ENCODE measurements around the gene CPLX1.

CPLX1 gene

GRCh38 chr4:825971-826330 lies at the start of gene CPLX1:
TSS of gene CPLX1 (minus strand) at chr4:826129. CDS start at chr4:824522, 1,607 bp downstream.
- Histone ChIP-seq H3K4me2 (no peak within 1 kb of the TSS), H4K20me1 (ENCODE audit: insufficient read depth) (no peaks in the 10 kb centered on the region), H3K27ac (no peak within 1 kb of the TSS), H2AFZ (ENCODE audit: low read depth) (no peak within 1 kb of the TSS), H3K4me1 (ENCODE audit: low read depth, poor library complexity, severe bottlenecking) (no peaks in the 10 kb centered on the region), H3K79me2 (ENCODE audit: insufficient read depth, low read depth) (no peaks in the 10 kb centered on the region), H3K27me3 (ENCODE audit: insufficient read depth, low read depth) (no peaks in the 10 kb centered on the region), H3K4me3 (IDR thresholded peaks at IDR 0.05; ENCODE audit: insufficient read depth, low read depth, low read length) (no peak within 1 kb of the TSS), H3K9ac (no peak within 1 kb of the TSS), H3K36me3 (ENCODE audit: insufficient read depth) (no peaks in the 10 kb centered on the region)
- no peak for TF ChIP-seq CTCF (conservative IDR thresholded peaks at IDR 0.05; ENCODE audit: low read depth, low read length)

GRCh38 chr4:874971-875817 lies 49.3 kb upstream of the CPLX1 start:
- H3K27me3 ChIP-seq (ENCODE audit: insufficient read depth, low read depth) = no peaks in the 10 kb centered on the region
- H2AFZ ChIP-seq (ENCODE audit: low read depth) = no peak overlapping the region
- no peak for TF ChIP-seq CTCF (conservative IDR thresholded peaks at IDR 0.05; ENCODE audit: low read depth, low read length)
- no peak overlapping the region for H3K27ac ChIP-seq
- no peaks in the 10 kb centered on the region for H4K20me1 ChIP-seq (ENCODE audit: insufficient read depth)
- no peaks in the 10 kb centered on the region for H3K36me3 ChIP-seq (ENCODE audit: insufficient read depth)
- no peaks in the 10 kb centered on the region for H3K4me1 ChIP-seq (ENCODE audit: low read depth, poor library complexity, severe bottlenecking)
- no peak overlapping the region for H3K9ac ChIP-seq
- H3K4me2 ChIP-seq = no peak overlapping the region
- no peaks in the 10 kb centered on the region for H3K79me2 ChIP-seq (ENCODE audit: insufficient read depth, low read depth)
- H3K4me3 ChIP-seq (IDR thresholded peaks at IDR 0.05; ENCODE audit: insufficient read depth, low read depth, low read length) = no peak overlapping the region

- no peak overlapping the region for H2AFZ ChIP-seq (ENCODE audit: low read depth)
- H3K27ac ChIP-seq = no peak overlapping the region
- H3K9ac ChIP-seq = no peak overlapping the region
- H3K4me3 ChIP-seq (IDR thresholded peaks at IDR 0.05; ENCODE audit: insufficient read depth, low read depth, low read length) = no peak overlapping the region
- no peaks in the 10 kb centered on the region for H3K27me3 ChIP-seq (ENCODE audit: insufficient read depth, low read depth)
- no peaks in the 10 kb centered on the region for H4K20me1 ChIP-seq (ENCODE audit: insufficient read depth)
- H3K4me1 ChIP-seq (ENCODE audit: low read depth, poor library complexity, severe bottlenecking) = no peaks in the 10 kb centered on the region
- no peak overlapping the region for H3K4me2 ChIP-seq
- no peaks in the 10 kb centered on the region for H3K79me2 ChIP-seq (ENCODE audit: insufficient read depth, low read depth)
- no peaks in the 10 kb centered on the region for H3K36me3 ChIP-seq (ENCODE audit: insufficient read depth)
- no peak for TF ChIP-seq CTCF (conservative IDR thresholded peaks at IDR 0.05; ENCODE audit: low read depth, low read length)
Measured at GRCh38 chr4:874056-874455, 48.1 kb upstream of the CPLX1 start.

GRCh38 chr4:872241-872981 lies 46.5 kb upstream of the CPLX1 start:
- no peaks in the 10 kb centered on the region for H3K36me3 ChIP-seq (ENCODE audit: insufficient read depth)
- no peak overlapping the region for H2AFZ ChIP-seq (ENCODE audit: low read depth)
- H3K4me1 ChIP-seq (ENCODE audit: low read depth, poor library complexity, severe bottlenecking) = no peaks in the 10 kb centered on the region
- no peak overlapping the region for H3K27ac ChIP-seq
- H3K79me2 ChIP-seq (ENCODE audit: insufficient read depth, low read depth) = no peaks in the 10 kb centered on the region
- no peaks in the 10 kb centered on the region for H3K27me3 ChIP-seq (ENCODE audit: insufficient read depth, low read depth)
- no peak for TF ChIP-seq CTCF (conservative IDR thresholded peaks at IDR 0.05; ENCODE audit: low read depth, low read length)
- H3K9ac ChIP-seq = no peak overlapping the region
- no peak overlapping the region for H3K4me3 ChIP-seq (IDR thresholded peaks at IDR 0.05; ENCODE audit: insufficient read depth, low read depth, low read length)
- H4K20me1 ChIP-seq (ENCODE audit: insufficient read depth) = no peaks in the 10 kb centered on the region
- H3K4me2 ChIP-seq = no peak overlapping the region
